GM21381 (cell line): ENCODE measurements around the gene NSMCE1.

ENCODE experiments used
- ATAC-seq: cut with Tn5 transposase; IDR thresholded peaks from one replicate; pipeline ENCODE4 v1.9.1; 2021; ENCODE audit warnings: mild to moderate bottlenecking, moderate library complexity; ENCODE audit not compliant: unreplicated experiment

NSMCE1 gene

GRCh38 chr16:27245276-27246172, 23.0 kb downstream of the NSMCE1 start:
- ATAC-seq: no peak

GRCh38 chr16:27244363-27244755, 24.2 kb downstream of the NSMCE1 start:
- no peak for ATAC-seq

GRCh38 chr16:27243725-27244362, 24.7 kb downstream of the NSMCE1 start:
- ATAC-seq: no peak

- ATAC-seq: no peak
Observed at GRCh38 chr16:27242868-27243590, 25.5 kb downstream of the NSMCE1 start.

GRCh38 chr16:27242398-27242797, 26.2 kb downstream of the NSMCE1 start:
- no peak for ATAC-seq

GRCh38 chr16:27241658-27242057, 26.9 kb downstream of the NSMCE1 start:
- no peak for ATAC-seq

GRCh38 chr16:27240948-27241531, 27.5 kb downstream of the NSMCE1 start:
- no peak for ATAC-seq

- no peak for ATAC-seq
Observed at GRCh38 chr16:27239906-27240655, 28.5 kb downstream of the NSMCE1 start.

- no peak for ATAC-seq
Observed at GRCh38 chr16:27239026-27239425, 29.5 kb downstream of the NSMCE1 start.

- ATAC-seq: no peak
Observed at GRCh38 chr16:27238591-27238990, 30.0 kb downstream of the NSMCE1 start.

- peak; percentile 30 for ATAC-seq
Observed at GRCh38 chr16:27238016-27238587, 30.5 kb downstream of the NSMCE1 start.

GRCh38 chr16:27237219-27238015, 31.2 kb downstream of the NSMCE1 start:
- ATAC-seq: peak; percentile 66

- ATAC-seq: no peak
Observed at GRCh38 chr16:27236635-27237218, 31.8 kb downstream of the NSMCE1 start.

GRCh38 chr16:27235938-27236245, 32.7 kb downstream of the NSMCE1 start:
- ATAC-seq: no peak

- no peak for ATAC-seq
Observed at GRCh38 chr16:27235055-27235937, 33.3 kb downstream of the NSMCE1 start.

- ATAC-seq: no peak
Observed at GRCh38 chr16:27234603-27235002, 34.0 kb downstream of the NSMCE1 start.

GRCh38 chr16:27234171-27234570, 34.4 kb downstream of the NSMCE1 start:
- no peak for ATAC-seq

- no peak for ATAC-seq
Observed at GRCh38 chr16:27233731-27234130, 34.8 kb downstream of the NSMCE1 start.
